ENCODE results near the gene UBASH3A.

DNA sequence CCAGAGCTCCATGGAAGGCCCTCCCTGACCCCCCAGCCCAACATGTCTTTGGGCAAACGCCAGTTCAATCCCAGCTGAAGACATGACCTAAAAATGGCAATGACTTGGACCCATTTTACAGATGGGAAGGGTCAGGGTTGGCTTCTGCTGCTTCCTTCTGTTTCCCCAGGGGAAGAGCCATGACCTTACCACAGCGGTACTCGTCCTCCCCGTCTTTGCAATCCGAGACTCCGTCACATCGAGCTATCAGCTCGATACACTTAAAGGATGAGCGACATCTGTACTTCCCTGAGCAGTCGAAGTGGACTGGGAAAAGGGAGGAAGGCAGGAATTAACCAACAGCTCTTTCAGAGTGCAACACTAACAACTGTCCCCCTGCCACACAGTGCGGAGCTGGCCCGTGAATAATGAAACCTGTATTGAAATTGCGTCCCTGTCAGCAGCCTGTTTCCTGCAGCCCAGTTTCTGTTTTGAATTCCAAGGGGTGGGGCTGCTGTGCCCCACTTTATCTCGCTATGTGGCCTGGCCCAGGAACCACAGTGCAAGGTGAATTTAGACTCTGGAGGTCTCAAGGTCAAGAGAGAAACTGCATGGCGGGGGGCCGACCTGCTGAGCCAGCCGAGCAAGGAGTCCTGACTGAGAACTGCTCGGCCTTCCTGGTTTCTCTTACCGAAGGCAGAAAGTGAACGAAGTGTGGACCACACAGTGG, 14.8 kb upstream of the UBASH3A start:
- TF ChIP-seq, protein P1, sequence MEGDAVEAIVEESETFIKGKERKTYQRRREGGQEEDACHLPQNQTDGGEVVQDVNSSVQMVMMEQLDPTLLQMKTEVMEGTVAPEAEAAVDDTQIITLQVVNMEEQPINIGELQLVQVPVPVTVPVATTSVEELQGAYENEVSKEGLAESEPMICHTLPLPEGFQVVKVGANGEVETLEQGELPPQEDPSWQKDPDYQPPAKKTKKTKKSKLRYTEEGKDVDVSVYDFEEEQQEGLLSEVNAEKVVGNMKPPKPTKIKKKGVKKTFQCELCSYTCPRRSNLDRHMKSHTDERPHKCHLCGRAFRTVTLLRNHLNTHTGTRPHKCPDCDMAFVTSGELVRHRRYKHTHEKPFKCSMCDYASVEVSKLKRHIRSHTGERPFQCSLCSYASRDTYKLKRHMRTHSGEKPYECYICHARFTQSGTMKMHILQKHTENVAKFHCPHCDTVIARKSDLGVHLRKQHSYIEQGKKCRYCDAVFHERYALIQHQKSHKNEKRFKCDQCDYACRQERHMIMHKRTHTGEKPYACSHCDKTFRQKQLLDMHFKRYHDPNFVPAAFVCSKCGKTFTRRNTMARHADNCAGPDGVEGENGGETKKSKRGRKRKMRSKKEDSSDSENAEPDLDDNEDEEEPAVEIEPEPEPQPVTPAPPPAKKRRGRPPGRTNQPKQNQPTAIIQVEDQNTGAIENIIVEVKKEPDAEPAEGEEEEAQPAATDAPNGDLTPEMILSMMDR (IDR thresholded peaks at IDR 0.05) = no peak
- TF ChIP-seq POLR2A (IDR thresholded peaks at IDR 0.05) = no peak
